ENCODE measurements around the gene DDX42.
"Not testable (repeated sequence)": the region's sequence is repeated elsewhere in the genome, so short reads cannot be mapped to it uniquely, and the experiment has no call there.

DNA sequence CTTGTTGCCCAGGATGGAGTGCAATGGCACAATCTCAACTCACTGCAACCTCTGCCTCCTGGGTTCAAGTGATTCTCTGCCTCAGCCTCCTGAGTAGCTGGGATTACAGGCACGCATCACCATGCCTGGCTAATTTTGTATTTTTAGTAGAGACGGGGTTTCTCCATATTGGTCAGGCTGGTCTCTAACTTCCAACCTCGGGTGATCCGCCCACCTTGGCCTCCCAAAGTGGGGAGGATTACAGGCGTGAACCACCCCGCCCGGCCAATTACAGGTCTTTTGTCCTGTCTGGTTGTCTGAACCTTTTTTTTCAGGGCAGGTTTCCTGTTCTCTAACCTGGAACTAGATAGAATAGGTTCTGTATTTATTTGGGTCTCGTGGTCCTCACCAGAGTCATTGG is 82.5 kb downstream of the DDX42 start:
- TF ChIP-seq, protein P1, sequence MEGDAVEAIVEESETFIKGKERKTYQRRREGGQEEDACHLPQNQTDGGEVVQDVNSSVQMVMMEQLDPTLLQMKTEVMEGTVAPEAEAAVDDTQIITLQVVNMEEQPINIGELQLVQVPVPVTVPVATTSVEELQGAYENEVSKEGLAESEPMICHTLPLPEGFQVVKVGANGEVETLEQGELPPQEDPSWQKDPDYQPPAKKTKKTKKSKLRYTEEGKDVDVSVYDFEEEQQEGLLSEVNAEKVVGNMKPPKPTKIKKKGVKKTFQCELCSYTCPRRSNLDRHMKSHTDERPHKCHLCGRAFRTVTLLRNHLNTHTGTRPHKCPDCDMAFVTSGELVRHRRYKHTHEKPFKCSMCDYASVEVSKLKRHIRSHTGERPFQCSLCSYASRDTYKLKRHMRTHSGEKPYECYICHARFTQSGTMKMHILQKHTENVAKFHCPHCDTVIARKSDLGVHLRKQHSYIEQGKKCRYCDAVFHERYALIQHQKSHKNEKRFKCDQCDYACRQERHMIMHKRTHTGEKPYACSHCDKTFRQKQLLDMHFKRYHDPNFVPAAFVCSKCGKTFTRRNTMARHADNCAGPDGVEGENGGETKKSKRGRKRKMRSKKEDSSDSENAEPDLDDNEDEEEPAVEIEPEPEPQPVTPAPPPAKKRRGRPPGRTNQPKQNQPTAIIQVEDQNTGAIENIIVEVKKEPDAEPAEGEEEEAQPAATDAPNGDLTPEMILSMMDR (IDR thresholded peaks at IDR 0.05 in 8 of 11, conservative IDR thresholded peaks at IDR 0.05 in 3 of 11) = not testable (repeated sequence)
- TF ChIP-seq POLR2A (IDR thresholded peaks at IDR 0.05) = not testable (repeated sequence)

Data from spleen (tissue), 7 donors.